ENCODE measurements around the gene TSPAN9. TPM values are rescaled to one million over a fixed set of nuclear protein-coding genes. Genes with fewer than 3 reads are reported as not detected.
A peak's percentile ranks its signal among the peaks of the same experiment; 100 is the strongest.

TSPAN9 gene
- total RNA-seq, 1 donor from 2014 or later, result 5.0 TPM

GRCh38 chr12:3155702-3156370, 78.7 kb downstream of the TSPAN9 start:
- TF ChIP-seq CTCF (IDR thresholded peaks at IDR 0.05; ENCODE audit: insufficient read depth, low read length, severe bottlenecking), result no peak

GRCh38 chr12:3157581-3158323, 80.6 kb downstream of the TSPAN9 start:
- FAIRE-seq (no peak), DNase-seq (ENCODE audit: low read depth) (no peak)
- no peak for TF ChIP-seq CTCF (IDR thresholded peaks at IDR 0.05; ENCODE audit: insufficient read depth, low read length, severe bottlenecking)
- no peaks in the 10 kb centered on the region for H3K36me3 ChIP-seq (ENCODE audit: control insufficient read depth, insufficient read depth, low read length)
- H3K4me3 ChIP-seq (ENCODE audit: low read depth, low read length), result no peak overlapping the region
- H3K27me3 ChIP-seq (ENCODE audit: control insufficient read depth, insufficient read depth, low read length), result no peaks in the 10 kb centered on the region

More at GRCh38 chr12:3155702-3156370, 78.7 kb downstream of the TSPAN9 start:
- DNase-seq (ENCODE audit: low read depth) (no peak), FAIRE-seq (no peak)
- Histone ChIP-seq H3K27me3 (ENCODE audit: control insufficient read depth, insufficient read depth, low read length) (no peaks in the 10 kb centered on the region), H3K4me3 (ENCODE audit: low read depth, low read length) (no peak overlapping the region), H3K36me3 (ENCODE audit: control insufficient read depth, insufficient read depth, low read length) (no peaks in the 10 kb centered on the region)

GRCh38 chr12:3158851-3159465, 81.8 kb downstream of the TSPAN9 start:
- no peaks in the 10 kb centered on the region for H3K36me3 ChIP-seq (ENCODE audit: control insufficient read depth, insufficient read depth, low read length)
- FAIRE-seq (no peak), DNase-seq (ENCODE audit: low read depth) (no peak)

GRCh38 chr12:3160081-3160480, 82.9 kb downstream of the TSPAN9 start:
- Histone ChIP-seq H3K4me3 (ENCODE audit: low read depth, low read length) (no peak overlapping the region), H3K27me3 (ENCODE audit: control insufficient read depth, insufficient read depth, low read length) (no peaks in the 10 kb centered on the region), H3K36me3 (ENCODE audit: control insufficient read depth, insufficient read depth, low read length) (no peaks in the 10 kb centered on the region)
- FAIRE-seq, result no peak
- TF ChIP-seq CTCF (IDR thresholded peaks at IDR 0.05; ENCODE audit: insufficient read depth, low read length, severe bottlenecking), result no peak
- peak; percentile 51 for DNase-seq (ENCODE audit: low read depth)

More at GRCh38 chr12:3158851-3159465, 81.8 kb downstream of the TSPAN9 start:
- H3K27me3 ChIP-seq (ENCODE audit: control insufficient read depth, insufficient read depth, low read length), result no peaks in the 10 kb centered on the region
- no peak overlapping the region for H3K4me3 ChIP-seq (ENCODE audit: low read depth, low read length)
- no peak for TF ChIP-seq CTCF (IDR thresholded peaks at IDR 0.05; ENCODE audit: insufficient read depth, low read length, severe bottlenecking)

GRCh38 chr12:3161861-3162260, 84.7 kb downstream of the TSPAN9 start:
- no peak for TF ChIP-seq CTCF (IDR thresholded peaks at IDR 0.05; ENCODE audit: insufficient read depth, low read length, severe bottlenecking)
- FAIRE-seq, result no peak
- no peak for DNase-seq (ENCODE audit: low read depth)
- Histone ChIP-seq H3K4me3 (ENCODE audit: low read depth, low read length) (no peak overlapping the region), H3K36me3 (ENCODE audit: control insufficient read depth, insufficient read depth, low read length) (no peaks in the 10 kb centered on the region), H3K27me3 (ENCODE audit: control insufficient read depth, insufficient read depth, low read length) (no peaks in the 10 kb centered on the region)
